ENCODE measurements around the gene COL13A1. TPM values are rescaled to one million over a fixed set of nuclear protein-coding genes. Genes with fewer than 3 reads are reported as not detected.

Gene COL13A1
- total RNA-seq, 4 donors from 2014 or later = 0.30 to 2.0 (median 0.86) TPM

DNA sequence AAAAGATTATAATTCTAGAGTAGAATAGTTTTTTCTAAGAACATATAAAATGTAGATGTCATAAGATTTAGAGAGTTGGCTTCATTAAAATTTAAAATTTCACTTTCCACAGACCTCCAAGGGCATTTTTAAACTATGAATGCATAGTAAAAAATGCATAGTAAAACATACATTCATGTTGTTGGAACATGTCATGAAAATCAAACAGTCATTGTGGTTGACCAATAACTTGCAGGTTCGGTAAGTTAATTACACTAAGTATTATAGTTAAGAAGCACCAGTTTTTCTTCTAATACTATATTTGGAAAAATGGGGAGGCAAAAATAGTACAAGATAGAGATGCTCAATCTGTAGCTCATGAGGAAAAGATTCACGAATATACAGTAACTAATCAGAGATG, 189.4 kb downstream of the COL13A1 start:
- 84 to 89% methylated on average over 2 of the region's 2 CpGs for WGBS, 2 donors

DNA sequence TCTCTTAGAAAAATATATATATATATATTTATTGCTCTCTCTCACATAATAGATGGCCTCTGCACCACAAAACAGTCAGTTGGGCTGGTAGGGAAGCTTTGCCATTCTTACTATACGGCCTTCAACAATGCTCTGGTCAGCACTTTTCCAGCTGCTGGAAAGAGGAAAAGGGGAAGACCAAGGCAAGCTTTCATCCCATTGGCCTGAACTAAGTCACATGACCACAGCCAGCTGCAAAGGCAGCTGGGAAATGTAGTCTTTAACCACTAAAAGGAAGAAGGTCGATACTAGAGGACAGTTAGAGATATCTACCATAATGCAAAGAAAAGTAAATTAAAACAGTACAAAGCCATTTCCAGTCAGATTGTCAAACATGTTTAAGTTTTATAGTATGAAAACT, 192.6 kb downstream of the COL13A1 start:
- WGBS, 2 donors = 37 to 41% methylated on average over 2 of the region's 2 CpGs
- DNase-seq (ENCODE audit: low spot score in 2 of 2) = peak in 1 of 2 donors; percentile 47
- Histone ChIP-seq H3K27me3 (no peaks in the 10 kb centered on the region), H3K4me1 (no peaks in the 10 kb centered on the region), H3K27ac (no peak overlapping the region), H3K9me3 (no peaks in the 10 kb centered on the region), H3K36me3 (no peaks in the 10 kb centered on the region), H3K4me3 (no peak overlapping the region)
- no peak for TF ChIP-seq EP300 (IDR thresholded peaks at IDR 0.05)
- TF ChIP-seq POLR2A (IDR thresholded peaks at IDR 0.05) = no peak
- TF ChIP-seq, protein P1, sequence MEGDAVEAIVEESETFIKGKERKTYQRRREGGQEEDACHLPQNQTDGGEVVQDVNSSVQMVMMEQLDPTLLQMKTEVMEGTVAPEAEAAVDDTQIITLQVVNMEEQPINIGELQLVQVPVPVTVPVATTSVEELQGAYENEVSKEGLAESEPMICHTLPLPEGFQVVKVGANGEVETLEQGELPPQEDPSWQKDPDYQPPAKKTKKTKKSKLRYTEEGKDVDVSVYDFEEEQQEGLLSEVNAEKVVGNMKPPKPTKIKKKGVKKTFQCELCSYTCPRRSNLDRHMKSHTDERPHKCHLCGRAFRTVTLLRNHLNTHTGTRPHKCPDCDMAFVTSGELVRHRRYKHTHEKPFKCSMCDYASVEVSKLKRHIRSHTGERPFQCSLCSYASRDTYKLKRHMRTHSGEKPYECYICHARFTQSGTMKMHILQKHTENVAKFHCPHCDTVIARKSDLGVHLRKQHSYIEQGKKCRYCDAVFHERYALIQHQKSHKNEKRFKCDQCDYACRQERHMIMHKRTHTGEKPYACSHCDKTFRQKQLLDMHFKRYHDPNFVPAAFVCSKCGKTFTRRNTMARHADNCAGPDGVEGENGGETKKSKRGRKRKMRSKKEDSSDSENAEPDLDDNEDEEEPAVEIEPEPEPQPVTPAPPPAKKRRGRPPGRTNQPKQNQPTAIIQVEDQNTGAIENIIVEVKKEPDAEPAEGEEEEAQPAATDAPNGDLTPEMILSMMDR (IDR thresholded peaks at IDR 0.05) = no peak

More for the DNA sequence above, 189.4 kb downstream of the COL13A1 start:
- Histone ChIP-seq H3K36me3 (no peaks in the 10 kb centered on the region), H3K4me3 (no peak overlapping the region), H3K27me3 (no peaks in the 10 kb centered on the region), H3K4me1 (no peaks in the 10 kb centered on the region), H3K9me3 (no peaks in the 10 kb centered on the region), H3K27ac (no peak overlapping the region)
- no peak for DNase-seq (ENCODE audit: low spot score in 2 of 2)
- TF ChIP-seq EP300 (IDR thresholded peaks at IDR 0.05) = no peak
- no peak for TF ChIP-seq POLR2A (IDR thresholded peaks at IDR 0.05)
- TF ChIP-seq, protein P1 (IDR thresholded peaks at IDR 0.05) = no peak

DNA sequence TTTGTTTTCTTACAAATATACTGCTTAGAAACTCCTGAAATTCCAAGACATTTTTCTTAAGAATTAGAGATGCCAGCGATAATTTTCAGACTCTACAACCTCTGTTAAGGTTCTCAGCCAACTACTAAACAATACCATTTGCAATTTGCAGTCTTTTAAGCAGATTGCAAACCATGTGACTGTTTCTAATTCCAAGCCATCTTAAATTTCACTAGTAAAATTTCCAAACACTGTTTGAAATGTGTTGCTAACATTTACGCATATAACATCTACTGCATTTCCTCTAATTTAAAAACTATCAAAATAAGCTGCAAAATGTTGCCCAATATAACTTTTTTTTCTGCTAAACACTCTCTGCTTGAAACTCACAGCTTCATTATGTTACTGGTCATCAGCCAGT, 194.9 kb downstream of the COL13A1 start:
- Histone ChIP-seq H3K27ac (no peak overlapping the region), H3K27me3 (no peaks in the 10 kb centered on the region), H3K36me3 (no peaks in the 10 kb centered on the region), H3K4me3 (no peak overlapping the region), H3K9me3 (no peaks in the 10 kb centered on the region), H3K4me1 (no peaks in the 10 kb centered on the region)
- 70 to 77% methylated on average over 2 of the region's 2 CpGs for WGBS, 2 donors
- no peak for DNase-seq (ENCODE audit: low spot score in 2 of 2)
- TF ChIP-seq, protein P1 (IDR thresholded peaks at IDR 0.05) = no peak
- no peak for TF ChIP-seq EP300 (IDR thresholded peaks at IDR 0.05)
- TF ChIP-seq POLR2A (IDR thresholded peaks at IDR 0.05) = no peak

DNA sequence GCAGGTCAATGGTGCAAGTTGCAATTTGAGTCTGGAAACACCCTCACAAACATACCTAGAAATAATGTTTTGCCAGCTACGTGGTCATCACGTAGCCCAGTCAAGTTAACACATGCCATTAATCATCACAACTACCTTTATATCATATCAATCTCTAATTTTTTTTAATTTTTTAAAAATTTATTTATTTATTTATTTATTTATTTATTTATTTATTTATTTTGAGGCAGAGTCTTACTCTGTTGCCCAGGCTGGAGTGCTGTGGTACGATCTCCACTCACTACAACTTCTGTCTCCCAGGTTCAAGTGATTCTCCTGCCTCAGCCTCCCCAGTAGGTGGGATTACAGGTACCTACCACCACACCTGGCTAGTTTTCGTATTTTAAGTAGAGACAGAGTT, 198.6 kb downstream of the COL13A1 start:
- Histone ChIP-seq H3K27me3 (no peaks in the 10 kb centered on the region), H3K27ac (no peak overlapping the region), H3K4me3 (no peak overlapping the region), H3K36me3 (no peaks in the 10 kb centered on the region), H3K4me1 (no peaks in the 10 kb centered on the region), H3K9me3 (peaks cover 0 to 5% (median 0%) of the 10 kb centered on the region in 4 donors)
- DNase-seq (ENCODE audit: low spot score in 2 of 2) = no peak
- no peak for TF ChIP-seq EP300 (IDR thresholded peaks at IDR 0.05)
- TF ChIP-seq POLR2A (IDR thresholded peaks at IDR 0.05) = no peak
- TF ChIP-seq, protein P1 (IDR thresholded peaks at IDR 0.05) = no peak
- 94 to 95% methylated on average over 4 of the region's 4 CpGs for WGBS, 2 donors

DNA sequence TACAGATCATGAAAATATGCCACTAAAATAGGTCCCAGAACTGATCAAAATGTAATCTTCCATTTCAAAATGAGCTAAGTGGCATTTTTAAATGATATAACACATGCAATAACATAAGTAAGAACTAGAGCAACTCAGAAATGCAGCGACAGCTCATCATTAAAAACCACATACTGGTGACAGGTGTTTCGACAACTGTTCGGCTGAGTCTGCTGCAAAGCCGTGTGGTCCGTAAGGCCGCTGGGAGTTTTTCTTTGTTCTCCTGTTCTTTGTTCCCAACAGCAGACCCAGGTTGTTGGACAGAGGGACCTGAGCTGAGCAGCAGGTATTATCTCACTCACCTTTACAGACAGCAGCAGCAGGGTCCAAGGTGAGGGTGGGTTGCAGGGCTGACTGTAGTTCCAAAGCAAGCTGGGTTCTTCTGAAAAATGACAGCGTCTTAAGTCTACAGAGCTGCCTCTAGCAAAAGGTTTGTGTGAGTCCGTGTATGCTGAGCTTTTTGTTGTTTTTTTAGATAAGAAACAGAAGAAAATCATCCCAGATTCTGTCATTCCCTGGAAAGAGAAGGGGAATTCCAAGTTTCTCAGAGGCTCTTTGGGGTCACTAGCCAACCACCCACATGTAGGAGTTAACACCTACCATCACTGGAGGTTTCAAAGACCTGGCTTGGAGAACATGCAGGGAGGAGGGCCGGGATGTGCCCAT, 205.6 kb downstream of the COL13A1 start:
- TF ChIP-seq, protein P1 (IDR thresholded peaks at IDR 0.05) = no peak
- TF ChIP-seq EP300 (IDR thresholded peaks at IDR 0.05) = no peak
- TF ChIP-seq POLR2A (IDR thresholded peaks at IDR 0.05) = no peak
- H3K27me3 ChIP-seq = no peaks in the 10 kb centered on the region

More for the DNA sequence above, 205.6 kb downstream of the COL13A1 start:
- Histone ChIP-seq H3K36me3 (no peaks in the 10 kb centered on the region), H3K4me1 (no peaks in the 10 kb centered on the region), H3K4me3 (no peak overlapping the region), H3K27ac (no peak overlapping the region), H3K9me3 (peaks cover 0 to 5% (median 0%) of the 10 kb centered on the region in 4 donors)
- WGBS, 2 donors = 76 to 77% methylated on average over 9 of the region's 9 CpGs
- no peak for DNase-seq (ENCODE audit: low spot score in 2 of 2)
